ENCODE results near the gene PDZD8.
A peak's percentile ranks its signal among the peaks of the same experiment; 100 is the strongest.

PDZD8 gene

DNA sequence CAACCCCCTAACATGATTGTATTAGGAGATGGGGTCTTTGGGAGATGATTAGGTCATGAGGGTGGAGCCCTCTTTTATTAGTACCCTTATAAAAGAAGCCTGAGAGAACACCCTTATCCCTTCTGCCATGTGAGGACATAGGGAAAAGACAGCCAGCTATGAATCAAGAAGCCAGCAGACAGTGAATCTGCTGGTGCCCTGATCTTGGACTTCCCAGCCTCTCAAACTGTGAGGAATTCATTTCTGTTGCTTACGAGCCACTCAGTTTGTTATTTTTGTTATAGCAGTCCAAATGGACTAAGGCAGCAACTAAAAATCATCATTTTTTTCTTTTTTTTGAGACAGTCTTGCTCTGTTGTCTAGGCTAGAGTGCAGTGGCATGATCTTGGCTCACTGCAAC lies 74.6 kb downstream of the PDZD8 start:
- Histone ChIP-seq H2BK15ac (ENCODE audit: low read length) (no peak overlapping the region), H2BK120ac (ENCODE audit: low read depth, low read length) (no peak overlapping the region), H2AFZ (ENCODE audit: low read length) (no peak overlapping the region), H3K18ac (ENCODE audit: low read length) (no peak overlapping the region), H4K8ac (ENCODE audit: low read depth, low read length) (no peak overlapping the region), H3K23ac (ENCODE audit: low read depth, low read length, poor library complexity) (no peak overlapping the region), H3K27me3 (ENCODE audit: control insufficient read depth in 3 of 3, insufficient read depth in 3 of 3, low read depth in 1 of 3, low read length in 3 of 3) (no peaks in the 10 kb centered on the region), H3K4ac (ENCODE audit: low read length) (no peak overlapping the region), H4K91ac (ENCODE audit: low read depth, low read length, poor library complexity) (no peak overlapping the region), H3K79me1 (ENCODE audit: low read depth, low read length) (no peaks in the 10 kb centered on the region), H3K4me2 (ENCODE audit: insufficient read depth, low read length, poor library complexity, severe bottlenecking) (no peak overlapping the region), H3K36me3 (replicated peaks in 1 of 2; ENCODE audit: control insufficient read depth in 2 of 2, insufficient read depth in 2 of 2, low read length in 2 of 2) (peaks cover 0 to 2% of the 10 kb centered on the region in 2 donors), H3K4me1 (ENCODE audit: control insufficient read depth in 2 of 2, insufficient read depth in 1 of 2, low read depth in 1 of 2, low read length in 2 of 2) (no peaks in the 10 kb centered on the region), H2BK12ac (ENCODE audit: low read length) (no peak overlapping the region), H3K9ac (ENCODE audit: low read depth, low read length, poor library complexity) (no peak overlapping the region), H3K14ac (ENCODE audit: low read length) (no peak overlapping the region), H2AK5ac (ENCODE audit: low read depth, low read length) (no peak overlapping the region), H3K9me3 (replicated peaks in 1 of 2; ENCODE audit: control insufficient read depth in 2 of 2, insufficient read depth in 1 of 2, low read depth in 1 of 2, low read length in 2 of 2) (peaks cover 4 to 7% of the 10 kb centered on the region in 2 donors), H2BK5ac (ENCODE audit: low read length) (no peak overlapping the region), H3K4me3 (ENCODE audit: low read length in 2 of 2) (no peak overlapping the region), H3K27ac (replicated peaks; ENCODE audit: low read length) (no peak overlapping the region)
- WGBS, 2 donors (ENCODE audit: extremely low coverage in 2 of 2, insufficient read length in 2 of 2, insufficient replicate concordance in 1 of 2) = no CpG with 5 or more reads among the region's 1 CpG
- DNase-seq (ENCODE audit: low spot score) = no peak

DNA sequence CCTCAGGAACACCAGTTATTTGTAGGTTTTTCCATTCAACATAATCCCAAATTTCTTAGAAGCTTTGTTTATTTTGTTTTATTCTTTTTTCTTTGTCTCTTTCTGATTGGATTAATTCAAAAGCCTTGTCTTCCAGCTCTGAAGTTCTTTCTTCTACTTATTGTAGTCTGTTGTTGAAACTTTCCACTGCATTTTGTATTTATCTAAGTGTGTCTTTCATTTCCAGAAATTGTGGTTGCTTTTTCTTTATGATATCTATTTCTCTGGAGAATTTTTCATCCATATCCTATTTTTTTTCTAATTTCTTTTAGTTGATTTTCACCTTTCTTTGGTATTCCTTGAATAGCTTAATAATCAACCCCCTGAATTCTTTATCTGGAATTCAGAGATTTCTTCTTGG lies 75.8 kb downstream of the PDZD8 start:
- H2AK5ac ChIP-seq (ENCODE audit: low read depth, low read length) = no peak overlapping the region
- H3K79me1 ChIP-seq (ENCODE audit: low read depth, low read length) = no peaks in the 10 kb centered on the region
- no peaks in the 10 kb centered on the region for H3K4me1 ChIP-seq (ENCODE audit: control insufficient read depth in 2 of 2, insufficient read depth in 1 of 2, low read depth in 1 of 2, low read length in 2 of 2)
- H2BK120ac ChIP-seq (ENCODE audit: low read depth, low read length) = no peak overlapping the region
- H2BK5ac ChIP-seq (ENCODE audit: low read length) = no peak overlapping the region
- no peak overlapping the region for H3K14ac ChIP-seq (ENCODE audit: low read length)
- H3K36me3 ChIP-seq (replicated peaks in 1 of 2; ENCODE audit: control insufficient read depth in 2 of 2, insufficient read depth in 2 of 2, low read length in 2 of 2) = peaks cover 0 to 2% of the 10 kb centered on the region in 2 donors
- H4K8ac ChIP-seq (ENCODE audit: low read depth, low read length) = no peak overlapping the region
- H3K23ac ChIP-seq (ENCODE audit: low read depth, low read length, poor library complexity) = no peak overlapping the region
- H2AFZ ChIP-seq (ENCODE audit: low read length) = no peak overlapping the region
- H3K18ac ChIP-seq (ENCODE audit: low read length) = no peak overlapping the region
- no peak overlapping the region for H2BK15ac ChIP-seq (ENCODE audit: low read length)
- H3K4me3 ChIP-seq (ENCODE audit: low read length in 2 of 2) = no peak overlapping the region
- no peaks in the 10 kb centered on the region for H3K27me3 ChIP-seq (ENCODE audit: control insufficient read depth in 3 of 3, insufficient read depth in 3 of 3, low read depth in 1 of 3, low read length in 3 of 3)
- no peak for DNase-seq (ENCODE audit: low spot score)
- H3K27ac ChIP-seq (replicated peaks; ENCODE audit: low read length) = no peak overlapping the region
- no peak overlapping the region for H2BK12ac ChIP-seq (ENCODE audit: low read length)
- no peak overlapping the region for H3K4me2 ChIP-seq (ENCODE audit: insufficient read depth, low read length, poor library complexity, severe bottlenecking)
- no peak overlapping the region for H3K4ac ChIP-seq (ENCODE audit: low read length)
- H3K9ac ChIP-seq (ENCODE audit: low read depth, low read length, poor library complexity) = no peak overlapping the region
- peaks cover 2 to 7% of the 10 kb centered on the region in 2 donors for H3K9me3 ChIP-seq (replicated peaks in 1 of 2; ENCODE audit: control insufficient read depth in 2 of 2, insufficient read depth in 1 of 2, low read depth in 1 of 2, low read length in 2 of 2)
- no peak overlapping the region for H4K91ac ChIP-seq (ENCODE audit: low read depth, low read length, poor library complexity)

DNA sequence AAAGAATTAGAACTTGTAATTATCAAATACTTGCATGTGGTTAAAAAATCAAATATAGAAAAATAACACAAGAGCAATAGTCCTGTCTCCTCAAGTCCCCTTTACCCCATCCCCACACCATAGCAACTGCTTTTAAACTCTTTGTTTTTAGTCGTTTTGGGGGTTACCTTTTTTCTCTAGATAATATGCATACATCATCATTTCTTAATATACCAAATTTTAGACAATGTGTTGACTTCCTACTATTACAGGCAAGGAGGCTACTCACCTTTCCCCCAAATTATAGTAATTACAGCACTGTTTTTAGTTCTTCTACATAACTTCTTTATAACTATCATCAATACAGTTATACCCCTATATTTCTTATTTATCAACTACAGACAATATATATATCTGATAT lies 77.0 kb downstream of the PDZD8 start:
- H4K91ac ChIP-seq (ENCODE audit: low read depth, low read length, poor library complexity) = no peak overlapping the region
- no peak overlapping the region for H2BK5ac ChIP-seq (ENCODE audit: low read length)
- peaks cover 0 to 2% of the 10 kb centered on the region in 2 donors for H3K36me3 ChIP-seq (replicated peaks in 1 of 2; ENCODE audit: control insufficient read depth in 2 of 2, insufficient read depth in 2 of 2, low read length in 2 of 2)
- no peak overlapping the region for H3K27ac ChIP-seq (replicated peaks; ENCODE audit: low read length)
- no peak overlapping the region for H3K4me3 ChIP-seq (ENCODE audit: low read length in 2 of 2)
- no peak for DNase-seq (ENCODE audit: low spot score)
- H3K23ac ChIP-seq (ENCODE audit: low read depth, low read length, poor library complexity) = no peak overlapping the region
- H3K4me1 ChIP-seq (ENCODE audit: control insufficient read depth in 2 of 2, insufficient read depth in 1 of 2, low read depth in 1 of 2, low read length in 2 of 2) = no peaks in the 10 kb centered on the region
- H2BK15ac ChIP-seq (ENCODE audit: low read length) = no peak overlapping the region
- H3K14ac ChIP-seq (ENCODE audit: low read length) = no peak overlapping the region
- H2BK12ac ChIP-seq (ENCODE audit: low read length) = no peak overlapping the region
- no peak overlapping the region for H3K9ac ChIP-seq (ENCODE audit: low read depth, low read length, poor library complexity)
- H2AK5ac ChIP-seq (ENCODE audit: low read depth, low read length) = no peak overlapping the region
- H3K4ac ChIP-seq (ENCODE audit: low read length) = no peak overlapping the region
- H3K9me3 ChIP-seq (replicated peaks in 1 of 2; ENCODE audit: control insufficient read depth in 2 of 2, insufficient read depth in 1 of 2, low read depth in 1 of 2, low read length in 2 of 2) = peaks cover 2% of the 10 kb centered on the region in 2 donors
- no CpG with 5 or more reads among the region's 1 CpG for WGBS, 2 donors (ENCODE audit: extremely low coverage in 2 of 2, insufficient read length in 2 of 2, insufficient replicate concordance in 1 of 2)
- H3K79me1 ChIP-seq (ENCODE audit: low read depth, low read length) = no peaks in the 10 kb centered on the region
- no peak overlapping the region for H2AFZ ChIP-seq (ENCODE audit: low read length)
- H3K4me2 ChIP-seq (ENCODE audit: insufficient read depth, low read length, poor library complexity, severe bottlenecking) = no peak overlapping the region
- no peak overlapping the region for H4K8ac ChIP-seq (ENCODE audit: low read depth, low read length)
- H2BK120ac ChIP-seq (ENCODE audit: low read depth, low read length) = no peak overlapping the region
- H3K18ac ChIP-seq (ENCODE audit: low read length) = no peak overlapping the region
- H3K27me3 ChIP-seq (ENCODE audit: control insufficient read depth in 3 of 3, insufficient read depth in 3 of 3, low read depth in 1 of 3, low read length in 3 of 3) = no peaks in the 10 kb centered on the region

DNA sequence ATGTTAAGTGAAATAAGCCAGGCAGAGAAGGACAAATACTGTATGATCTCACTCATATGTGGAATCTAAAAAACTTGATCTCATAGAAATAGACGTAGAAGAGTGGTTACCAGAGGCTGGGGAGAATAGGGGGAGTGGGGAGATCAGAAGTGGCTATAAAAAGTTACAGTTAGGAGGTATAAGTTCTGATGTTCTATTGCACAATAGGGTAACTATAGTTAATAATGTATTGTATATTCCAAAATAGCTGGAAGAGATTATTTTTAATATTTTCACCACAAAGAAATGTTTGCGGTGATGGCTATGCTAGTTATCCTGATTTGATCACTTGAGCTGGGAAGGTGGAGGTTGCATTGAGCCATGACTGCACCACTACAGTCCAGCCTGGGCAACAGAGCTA lies 80.5 kb downstream of the PDZD8 start:
- WGBS, 2 donors (ENCODE audit: extremely low coverage in 2 of 2, insufficient read length in 2 of 2, insufficient replicate concordance in 1 of 2) = no CpG with 5 or more reads among the region's 2 CpGs
- H2BK5ac ChIP-seq (ENCODE audit: low read length) = no peak overlapping the region
- peaks cover 0 to 2% of the 10 kb centered on the region in 2 donors for H3K9me3 ChIP-seq (replicated peaks in 1 of 2; ENCODE audit: control insufficient read depth in 2 of 2, insufficient read depth in 1 of 2, low read depth in 1 of 2, low read length in 2 of 2)
- H2BK15ac ChIP-seq (ENCODE audit: low read length) = no peak overlapping the region
- peak overlapping the region; percentile 71 for H3K14ac ChIP-seq (ENCODE audit: low read length)
- no peak overlapping the region for H3K23ac ChIP-seq (ENCODE audit: low read depth, low read length, poor library complexity)
- H3K27ac ChIP-seq (replicated peaks; ENCODE audit: low read length) = no peak overlapping the region
- no peaks in the 10 kb centered on the region for H3K27me3 ChIP-seq (ENCODE audit: control insufficient read depth in 3 of 3, insufficient read depth in 3 of 3, low read depth in 1 of 3, low read length in 3 of 3)
- H2AFZ ChIP-seq (ENCODE audit: low read length) = no peak overlapping the region
- peaks cover 2 to 6% of the 10 kb centered on the region in 2 donors for H3K36me3 ChIP-seq (replicated peaks in 1 of 2; ENCODE audit: control insufficient read depth in 2 of 2, insufficient read depth in 2 of 2, low read length in 2 of 2)
- no peak overlapping the region for H3K4me2 ChIP-seq (ENCODE audit: insufficient read depth, low read length, poor library complexity, severe bottlenecking)
- no peak overlapping the region for H2BK12ac ChIP-seq (ENCODE audit: low read length)
- no peak overlapping the region for H3K9ac ChIP-seq (ENCODE audit: low read depth, low read length, poor library complexity)
- no peak overlapping the region for H2BK120ac ChIP-seq (ENCODE audit: low read depth, low read length)
- H3K4ac ChIP-seq (ENCODE audit: low read length) = no peak overlapping the region
- no peak overlapping the region for H4K8ac ChIP-seq (ENCODE audit: low read depth, low read length)
- H4K91ac ChIP-seq (ENCODE audit: low read depth, low read length, poor library complexity) = no peak overlapping the region
- H3K18ac ChIP-seq (ENCODE audit: low read length) = no peak overlapping the region
- H3K79me1 ChIP-seq (ENCODE audit: low read depth, low read length) = no peaks in the 10 kb centered on the region
- no peak for DNase-seq (ENCODE audit: low spot score)
- H3K4me1 ChIP-seq (ENCODE audit: control insufficient read depth in 2 of 2, insufficient read depth in 1 of 2, low read depth in 1 of 2, low read length in 2 of 2) = no peaks in the 10 kb centered on the region
- H3K4me3 ChIP-seq (ENCODE audit: low read length in 2 of 2) = no peak overlapping the region
- no peak overlapping the region for H2AK5ac ChIP-seq (ENCODE audit: low read depth, low read length)
